Measurements from ENCODE around the gene WDR77. TPM values are rescaled to one million over a fixed set of nuclear protein-coding genes. Genes with fewer than 3 reads are reported as not detected.

The WDR77 gene
- total and polyA plus RNA-seq, 2 donors (not counting 1 experiment from before 2014, with no cell fraction given), result 21.8 to 62.0 TPM

DNA sequence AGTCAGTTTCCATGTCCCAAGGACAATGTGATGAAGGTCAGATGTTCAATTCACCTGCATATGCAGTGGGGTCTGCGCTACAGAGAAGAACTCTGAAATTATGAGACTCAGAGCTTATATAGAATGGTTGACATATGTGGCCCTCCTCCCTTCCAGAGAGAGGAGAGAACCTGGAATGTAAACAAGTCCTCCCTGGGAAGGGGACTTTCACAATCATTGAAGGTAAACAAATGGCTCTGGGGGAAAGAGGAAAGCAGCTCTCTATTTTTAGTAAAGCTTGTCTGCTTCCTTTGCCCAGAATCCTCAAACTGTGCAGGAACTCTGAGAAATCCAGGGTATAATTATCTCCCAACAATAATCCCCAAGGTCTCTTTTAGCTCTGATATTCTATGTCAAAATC lies 31.3 kb downstream of the WDR77 start:
- H3K27ac ChIP-seq (ENCODE audit: insufficient read depth, low read length), result no peak overlapping the region
- peak in 1 of 2 donors; percentile 72 for DNase-seq (ENCODE audit: low read depth in 2 of 2)
- H2AFZ ChIP-seq (ENCODE audit: low read length), result no peak overlapping the region
- no peaks in the 10 kb centered on the region for H3K36me3 ChIP-seq (ENCODE audit: control insufficient read depth, insufficient read depth, low read length)
- TF ChIP-seq, protein P1, sequence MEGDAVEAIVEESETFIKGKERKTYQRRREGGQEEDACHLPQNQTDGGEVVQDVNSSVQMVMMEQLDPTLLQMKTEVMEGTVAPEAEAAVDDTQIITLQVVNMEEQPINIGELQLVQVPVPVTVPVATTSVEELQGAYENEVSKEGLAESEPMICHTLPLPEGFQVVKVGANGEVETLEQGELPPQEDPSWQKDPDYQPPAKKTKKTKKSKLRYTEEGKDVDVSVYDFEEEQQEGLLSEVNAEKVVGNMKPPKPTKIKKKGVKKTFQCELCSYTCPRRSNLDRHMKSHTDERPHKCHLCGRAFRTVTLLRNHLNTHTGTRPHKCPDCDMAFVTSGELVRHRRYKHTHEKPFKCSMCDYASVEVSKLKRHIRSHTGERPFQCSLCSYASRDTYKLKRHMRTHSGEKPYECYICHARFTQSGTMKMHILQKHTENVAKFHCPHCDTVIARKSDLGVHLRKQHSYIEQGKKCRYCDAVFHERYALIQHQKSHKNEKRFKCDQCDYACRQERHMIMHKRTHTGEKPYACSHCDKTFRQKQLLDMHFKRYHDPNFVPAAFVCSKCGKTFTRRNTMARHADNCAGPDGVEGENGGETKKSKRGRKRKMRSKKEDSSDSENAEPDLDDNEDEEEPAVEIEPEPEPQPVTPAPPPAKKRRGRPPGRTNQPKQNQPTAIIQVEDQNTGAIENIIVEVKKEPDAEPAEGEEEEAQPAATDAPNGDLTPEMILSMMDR (conservative IDR thresholded peaks at IDR 0.05 in 1 of 2, IDR thresholded peaks at IDR 0.05 in 1 of 2; ENCODE audit: low read depth in 1 of 2, low read length in 2 of 2), result no peak
- no peak for TF ChIP-seq EZH2 (IDR thresholded peaks at IDR 0.05; ENCODE audit: low read length, missing control alignments)
- H3K4me1 ChIP-seq (ENCODE audit: control insufficient read depth, extremely low read depth, insufficient read depth, low read length), result no peaks in the 10 kb centered on the region
- no peak overlapping the region for H3K4me2 ChIP-seq (ENCODE audit: extremely low read depth, insufficient read depth, low read length)
- H3K27me3 ChIP-seq (ENCODE audit: control insufficient read depth, insufficient read depth, low read length), result no peaks in the 10 kb centered on the region
- H3K9me3 ChIP-seq (ENCODE audit: control insufficient read depth, insufficient read depth, low read depth, low read length), result no peaks in the 10 kb centered on the region
- no peaks in the 10 kb centered on the region for H3K79me2 ChIP-seq (ENCODE audit: control insufficient read depth, insufficient read depth, low read length)
- H3K9ac ChIP-seq (ENCODE audit: insufficient read depth, low read length), result no peak overlapping the region
- H4K20me1 ChIP-seq (ENCODE audit: control insufficient read depth, extremely low read depth, insufficient read depth, low read length), result no peaks in the 10 kb centered on the region
- H3K4me3 ChIP-seq (replicated peaks in 1 of 4; ENCODE audit: control extremely low read depth in 1 of 4, insufficient read depth in 1 of 4, low read depth in 3 of 4, low read length in 4 of 4), result no peak overlapping the region

DNA sequence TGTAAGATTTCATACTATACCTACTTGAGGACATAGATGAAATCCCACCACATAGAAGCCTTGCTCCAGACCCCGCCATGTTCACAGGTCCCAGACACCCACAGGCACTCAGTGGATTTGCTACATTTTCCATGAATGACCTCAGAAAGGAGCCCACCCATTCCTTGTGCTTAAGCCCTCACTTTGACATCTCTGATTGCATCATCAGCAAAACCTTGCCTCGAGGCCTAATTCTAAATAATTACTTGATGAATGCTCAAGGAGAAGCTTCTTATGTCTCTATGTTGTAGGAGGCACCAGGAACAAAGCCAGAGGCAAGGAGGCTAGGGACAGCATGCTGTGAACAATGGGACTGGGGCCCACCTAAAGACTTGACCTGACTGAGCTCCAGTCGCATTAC lies 33.6 kb downstream of the WDR77 start:
- DNase-seq (ENCODE audit: low read depth in 2 of 2), result no peak
- H3K4me3 ChIP-seq (replicated peaks in 1 of 4; ENCODE audit: control extremely low read depth in 1 of 4, insufficient read depth in 1 of 4, low read depth in 3 of 4, low read length in 4 of 4), result no peak overlapping the region
- no peak overlapping the region for H2AFZ ChIP-seq (ENCODE audit: low read length)

DNA sequence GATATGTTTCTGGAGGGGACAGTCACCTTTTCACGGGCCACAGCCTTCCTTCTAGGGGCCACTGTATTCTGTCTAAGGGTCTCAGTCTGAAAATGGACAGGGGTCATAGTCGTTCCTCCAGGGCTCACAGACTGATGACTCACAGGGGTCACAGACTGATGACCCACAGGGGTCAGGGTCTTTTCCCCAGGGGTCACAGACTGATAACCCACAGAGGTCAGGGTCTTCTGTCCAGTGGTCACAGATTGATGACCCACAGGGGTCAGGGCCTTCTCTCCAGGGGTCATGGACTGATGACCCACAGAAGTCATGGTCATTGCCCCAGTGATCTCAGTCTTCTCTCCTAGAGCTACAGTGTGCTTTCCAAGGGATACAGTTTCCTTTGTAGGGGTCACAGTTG lies 34.3 kb downstream of the WDR77 start:
- H3K4me1 ChIP-seq (ENCODE audit: control insufficient read depth, extremely low read depth, insufficient read depth, low read length), result no peaks in the 10 kb centered on the region
- no peaks in the 10 kb centered on the region for H4K20me1 ChIP-seq (ENCODE audit: control insufficient read depth, extremely low read depth, insufficient read depth, low read length)
- H3K9ac ChIP-seq (ENCODE audit: insufficient read depth, low read length), result no peak overlapping the region
- H3K4me2 ChIP-seq (ENCODE audit: extremely low read depth, insufficient read depth, low read length), result no peak overlapping the region
- H3K9me3 ChIP-seq (ENCODE audit: control insufficient read depth, insufficient read depth, low read depth, low read length), result no peaks in the 10 kb centered on the region
- no peak overlapping the region for H3K4me3 ChIP-seq (replicated peaks in 1 of 4; ENCODE audit: control extremely low read depth in 1 of 4, insufficient read depth in 1 of 4, low read depth in 3 of 4, low read length in 4 of 4)
- DNase-seq (ENCODE audit: low read depth in 2 of 2), result no peak
- H3K36me3 ChIP-seq (ENCODE audit: control insufficient read depth, insufficient read depth, low read length), result no peaks in the 10 kb centered on the region
- TF ChIP-seq EZH2 (IDR thresholded peaks at IDR 0.05; ENCODE audit: low read length, missing control alignments), result no peak
- TF ChIP-seq, protein P1 (conservative IDR thresholded peaks at IDR 0.05 in 1 of 2, IDR thresholded peaks at IDR 0.05 in 1 of 2; ENCODE audit: low read depth in 1 of 2, low read length in 2 of 2), result no peak
- H3K27me3 ChIP-seq (ENCODE audit: control insufficient read depth, insufficient read depth, low read length), result no peaks in the 10 kb centered on the region
- H2AFZ ChIP-seq (ENCODE audit: low read length), result no peak overlapping the region
- no peaks in the 10 kb centered on the region for H3K79me2 ChIP-seq (ENCODE audit: control insufficient read depth, insufficient read depth, low read length)
- H3K27ac ChIP-seq (ENCODE audit: insufficient read depth, low read length), result no peak overlapping the region

More for the DNA sequence above, 33.6 kb downstream of the WDR77 start:
- Histone ChIP-seq H4K20me1 (ENCODE audit: control insufficient read depth, extremely low read depth, insufficient read depth, low read length) (no peaks in the 10 kb centered on the region), H3K27ac (ENCODE audit: insufficient read depth, low read length) (no peak overlapping the region), H3K4me1 (ENCODE audit: control insufficient read depth, extremely low read depth, insufficient read depth, low read length) (no peaks in the 10 kb centered on the region), H3K9ac (ENCODE audit: insufficient read depth, low read length) (no peak overlapping the region), H3K36me3 (ENCODE audit: control insufficient read depth, insufficient read depth, low read length) (no peaks in the 10 kb centered on the region), H3K27me3 (ENCODE audit: control insufficient read depth, insufficient read depth, low read length) (no peaks in the 10 kb centered on the region), H3K4me2 (ENCODE audit: extremely low read depth, insufficient read depth, low read length) (no peak overlapping the region), H3K79me2 (ENCODE audit: control insufficient read depth, insufficient read depth, low read length) (no peaks in the 10 kb centered on the region), H3K9me3 (ENCODE audit: control insufficient read depth, insufficient read depth, low read depth, low read length) (no peaks in the 10 kb centered on the region)
- TF ChIP-seq EZH2 (IDR thresholded peaks at IDR 0.05; ENCODE audit: low read length, missing control alignments), result no peak
- TF ChIP-seq, protein P1 (conservative IDR thresholded peaks at IDR 0.05 in 1 of 2, IDR thresholded peaks at IDR 0.05 in 1 of 2; ENCODE audit: low read depth in 1 of 2, low read length in 2 of 2), result no peak
